Coronary artery (tissue), 2 donors: Measurements from ENCODE around the gene WNT9A.

Experiments
- DNase-seq: peaks from one replicate; pipeline ENCODE4 v3.0.0-alpha.2; 2017; ENCODE audit warnings: low spot score
- H3K27ac ChIP-seq, 2 donors: fragments of 200-600 bp; sonication (generic); one replicate each; pipeline ENCODE4 v1.5.1; 2016 to 2019
- H3K4me3 ChIP-seq: fragments of 200-600 bp; sonication (generic); 2 replicates; pipeline ENCODE4 v1.5.1; 2016; ENCODE audit warnings: mild to moderate bottlenecking, moderate library complexity
- TF ChIP-seq, protein P1 (sequence below): fragments of 200-600 bp; sonication (generic); IDR thresholded peaks from one replicate; pipeline ENCODE4 v1.5.1; 2019; ENCODE audit warnings: antibody characterized with exemption

WNT9A gene

GRCh38 chr1:227917081-227917950 lies 30.4 kb downstream of the WNT9A start:
- Histone ChIP-seq H3K27ac (no peak overlapping the region), H3K4me3 (no peak overlapping the region)
- TF ChIP-seq, protein P1, sequence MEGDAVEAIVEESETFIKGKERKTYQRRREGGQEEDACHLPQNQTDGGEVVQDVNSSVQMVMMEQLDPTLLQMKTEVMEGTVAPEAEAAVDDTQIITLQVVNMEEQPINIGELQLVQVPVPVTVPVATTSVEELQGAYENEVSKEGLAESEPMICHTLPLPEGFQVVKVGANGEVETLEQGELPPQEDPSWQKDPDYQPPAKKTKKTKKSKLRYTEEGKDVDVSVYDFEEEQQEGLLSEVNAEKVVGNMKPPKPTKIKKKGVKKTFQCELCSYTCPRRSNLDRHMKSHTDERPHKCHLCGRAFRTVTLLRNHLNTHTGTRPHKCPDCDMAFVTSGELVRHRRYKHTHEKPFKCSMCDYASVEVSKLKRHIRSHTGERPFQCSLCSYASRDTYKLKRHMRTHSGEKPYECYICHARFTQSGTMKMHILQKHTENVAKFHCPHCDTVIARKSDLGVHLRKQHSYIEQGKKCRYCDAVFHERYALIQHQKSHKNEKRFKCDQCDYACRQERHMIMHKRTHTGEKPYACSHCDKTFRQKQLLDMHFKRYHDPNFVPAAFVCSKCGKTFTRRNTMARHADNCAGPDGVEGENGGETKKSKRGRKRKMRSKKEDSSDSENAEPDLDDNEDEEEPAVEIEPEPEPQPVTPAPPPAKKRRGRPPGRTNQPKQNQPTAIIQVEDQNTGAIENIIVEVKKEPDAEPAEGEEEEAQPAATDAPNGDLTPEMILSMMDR, result no peak
- DNase-seq, result no peak

DNA sequence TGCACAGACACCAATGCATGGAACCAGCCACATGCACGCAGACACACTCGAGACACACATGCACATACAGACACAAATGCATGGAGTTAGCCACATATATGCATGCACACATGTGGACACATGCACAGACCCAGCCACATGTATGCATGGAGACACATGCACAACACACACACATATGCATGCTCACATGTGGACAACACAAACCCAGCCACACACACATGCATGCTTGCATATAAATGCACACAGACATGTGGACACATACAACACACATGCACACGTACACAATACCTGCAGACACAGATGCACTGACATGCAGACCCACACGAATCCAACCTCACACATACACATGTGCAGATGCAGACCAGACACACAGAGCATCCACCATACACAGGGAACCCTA lies 31.1 kb downstream of the WNT9A start:
- TF ChIP-seq, protein P1, result no peak
- no peak for DNase-seq
- Histone ChIP-seq H3K4me3 (no peak overlapping the region), H3K27ac (no peak overlapping the region)

DNA sequence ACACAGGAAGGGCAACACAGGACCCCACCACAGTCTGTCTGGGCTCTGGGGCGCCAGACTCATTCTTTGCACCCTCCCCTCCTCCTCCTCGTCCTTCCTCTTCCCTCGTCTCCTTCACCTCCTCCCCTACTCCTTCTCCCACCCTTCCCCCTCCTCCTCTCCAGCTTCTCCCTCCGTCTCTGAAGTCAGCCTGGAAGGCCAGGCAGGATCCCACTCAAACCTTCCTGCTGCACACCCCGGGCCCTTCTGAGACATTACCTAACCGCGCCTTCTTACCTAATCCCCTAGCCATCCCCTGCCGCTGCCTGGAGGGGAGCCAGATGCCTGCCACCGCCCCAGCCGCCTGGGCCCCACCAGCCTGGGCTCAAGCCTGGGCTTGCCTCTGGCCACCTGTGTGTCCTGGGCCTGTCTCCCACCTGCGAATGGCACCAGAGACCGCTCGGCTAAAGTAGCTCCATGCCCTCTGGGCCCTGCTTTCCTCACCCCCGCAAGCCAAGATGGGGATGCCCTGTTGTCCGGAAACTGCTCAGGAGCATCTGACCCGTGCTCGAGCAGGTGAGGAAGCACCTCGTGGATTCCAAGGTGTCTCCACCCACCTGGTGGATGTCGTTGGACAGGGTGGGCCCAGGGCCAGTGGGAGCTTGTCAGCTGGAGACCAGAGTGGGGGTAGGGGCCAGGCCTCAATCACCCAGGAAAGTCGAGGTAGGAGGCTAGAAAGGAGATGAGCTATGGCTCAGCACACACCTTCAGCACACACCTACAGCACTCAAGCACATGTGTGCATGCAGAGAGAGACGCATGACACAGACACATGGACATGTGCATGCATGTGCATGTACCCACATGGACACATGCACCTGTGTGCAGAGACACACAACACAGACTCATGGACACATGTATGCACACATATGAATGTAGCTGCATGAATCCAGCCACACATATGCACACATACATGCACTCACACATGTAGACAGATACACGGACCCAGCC lies 31.9 kb downstream of the WNT9A start:
- H3K27ac ChIP-seq, result no peak overlapping the region
- TF ChIP-seq, protein P1, result no peak
- no peak for DNase-seq
- H3K4me3 ChIP-seq, result no peak overlapping the region

DNA sequence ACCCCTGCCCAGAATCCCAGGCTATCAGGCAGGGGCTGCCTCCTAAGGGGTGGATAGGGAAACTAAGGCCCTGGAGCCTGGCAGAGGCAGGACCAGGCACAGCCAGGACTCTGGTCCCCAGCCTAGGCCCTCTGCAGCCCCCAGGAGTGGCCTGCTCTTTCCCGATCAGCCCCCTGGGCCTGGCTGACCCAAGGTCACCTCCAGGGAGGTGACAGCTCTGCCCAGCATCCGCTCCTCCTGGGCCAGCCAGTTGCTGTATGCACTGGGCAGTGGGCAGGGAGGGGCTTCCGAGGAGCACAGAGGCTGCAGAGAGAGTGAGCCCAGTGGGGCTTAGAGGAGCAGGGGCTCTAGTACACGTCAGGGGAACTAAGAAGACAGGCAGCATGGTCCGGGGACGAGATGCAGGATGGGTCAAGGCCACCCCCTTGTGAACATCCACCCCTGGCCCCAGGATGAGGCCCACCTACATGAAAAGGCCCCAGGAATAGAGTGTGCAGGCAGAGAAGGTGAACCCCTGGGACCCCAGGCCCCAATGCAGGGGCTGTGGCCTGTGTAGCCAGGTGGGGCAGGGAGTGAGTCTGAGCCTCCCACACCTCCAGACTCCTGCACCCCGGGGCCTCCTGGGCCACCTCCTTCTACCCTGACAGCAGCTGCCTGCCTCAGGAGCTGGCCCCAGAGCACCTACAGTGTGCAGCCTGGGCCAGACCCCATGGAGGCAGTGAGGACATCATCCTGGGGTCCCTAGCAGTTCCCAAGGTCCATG lies 32.8 kb downstream of the WNT9A start:
- DNase-seq, result no peak
- TF ChIP-seq, protein P1, result no peak
- no peak overlapping the region for H3K4me3 ChIP-seq
- H3K27ac ChIP-seq, result no peak overlapping the region

GRCh38 chr1:227913764-227914721 lies 33.7 kb downstream of the WNT9A start:
- TF ChIP-seq, protein P1, result no peak
- no peak overlapping the region for H3K4me3 ChIP-seq
- no peak overlapping the region for H3K27ac ChIP-seq
- DNase-seq, result no peak

- no peak for DNase-seq
- Histone ChIP-seq H3K27ac (no peak overlapping the region), H3K4me3 (no peak overlapping the region)
- TF ChIP-seq, protein P1, result no peak
These were observed 34.4 kb downstream of the WNT9A start for GRCh38 chr1:227913396-227913763.
